Esophagus squamous epithelium (tissue), 4 donors: ENCODE measurements around the gene FHIT.

Source experiments
- POLR2A ChIP-seq, 4 donors: fragments of 450-650 bp; IDR thresholded peaks; one replicate each; pipeline ENCODE4 v1.6.1; 2017; ENCODE audit warnings: antibody characterized with exemption in 4 of 4, mild to moderate bottlenecking in 4 of 4, moderate library complexity in 3 of 4
- TF ChIP-seq, protein P1 (sequence below), 6 experiments: fragments of 450-650 bp in 4 of 6; fragments of 200-600 bp in 2 of 6; sonication (generic) in 2 of 6; IDR thresholded peaks; one replicate each; pipeline ENCODE4 v1.5.1; 2016 to 2019; ENCODE audit warnings: antibody characterized with exemption in 6 of 6, mild to moderate bottlenecking in 4 of 6, moderate library complexity in 4 of 6

DNA sequence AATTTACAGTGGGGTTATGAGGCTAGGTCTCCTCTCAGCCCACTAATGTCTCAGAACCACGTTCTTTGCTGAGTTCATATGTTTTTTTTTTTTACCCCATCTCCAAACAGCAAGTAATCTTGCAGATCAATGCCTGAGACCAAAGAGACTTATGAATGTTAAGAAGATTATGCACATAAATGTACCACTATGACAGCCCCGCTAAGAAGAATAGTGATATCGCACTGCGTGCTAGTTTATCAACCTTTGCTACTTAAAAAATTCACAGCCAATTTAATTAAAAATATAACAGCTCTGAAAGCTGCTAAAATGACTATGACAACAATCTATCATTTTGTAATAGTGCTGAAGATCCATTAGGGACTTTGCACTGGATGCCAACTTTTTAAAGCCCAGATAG is 1462.5 kb downstream of the FHIT start:
- TF ChIP-seq, protein P1, sequence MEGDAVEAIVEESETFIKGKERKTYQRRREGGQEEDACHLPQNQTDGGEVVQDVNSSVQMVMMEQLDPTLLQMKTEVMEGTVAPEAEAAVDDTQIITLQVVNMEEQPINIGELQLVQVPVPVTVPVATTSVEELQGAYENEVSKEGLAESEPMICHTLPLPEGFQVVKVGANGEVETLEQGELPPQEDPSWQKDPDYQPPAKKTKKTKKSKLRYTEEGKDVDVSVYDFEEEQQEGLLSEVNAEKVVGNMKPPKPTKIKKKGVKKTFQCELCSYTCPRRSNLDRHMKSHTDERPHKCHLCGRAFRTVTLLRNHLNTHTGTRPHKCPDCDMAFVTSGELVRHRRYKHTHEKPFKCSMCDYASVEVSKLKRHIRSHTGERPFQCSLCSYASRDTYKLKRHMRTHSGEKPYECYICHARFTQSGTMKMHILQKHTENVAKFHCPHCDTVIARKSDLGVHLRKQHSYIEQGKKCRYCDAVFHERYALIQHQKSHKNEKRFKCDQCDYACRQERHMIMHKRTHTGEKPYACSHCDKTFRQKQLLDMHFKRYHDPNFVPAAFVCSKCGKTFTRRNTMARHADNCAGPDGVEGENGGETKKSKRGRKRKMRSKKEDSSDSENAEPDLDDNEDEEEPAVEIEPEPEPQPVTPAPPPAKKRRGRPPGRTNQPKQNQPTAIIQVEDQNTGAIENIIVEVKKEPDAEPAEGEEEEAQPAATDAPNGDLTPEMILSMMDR (IDR thresholded peaks at IDR 0.05), result no peak
- TF ChIP-seq POLR2A (IDR thresholded peaks at IDR 0.05), result no peak
